Left lung (tissue), 10 donors: Measurements from ENCODE around the gene RILPL1. TPM values are rescaled to one million over a fixed set of nuclear protein-coding genes. Genes with fewer than 3 reads are reported as not detected.

Experiments used
- ATAC-seq: fragments of 200-7000 bp; cut with Tn5 transposase; one replicate; pipeline ENCODE4 v1.9.1; 2020; ENCODE audit warnings: moderate library complexity
- DNase-seq, 4 donors: peaks; one replicate each; pipeline ENCODE4 v3.0.0-alpha.2; 2013 to 2020
- H3K27ac ChIP-seq, 2 donors: fragments of 200-600 bp; sonication (generic) in 1 of 2; one replicate each; pipeline versions ENCODE4 v1.5.0 to v1.8.0; 2020 to 2021
- H3K27me3 ChIP-seq, 2 donors: fragments of 200-600 bp; sonication (generic) in 1 of 2; one replicate each; pipeline versions ENCODE4 v1.5.0 to v1.8.0; 2020 to 2021
- H3K36me3 ChIP-seq, 2 donors: fragments of 200-600 bp; sonication (generic) in 1 of 2; one replicate each; pipeline versions ENCODE4 v1.5.0 to v1.8.0; 2020 to 2021
- H3K4me1 ChIP-seq, 2 donors: fragments of 200-600 bp; one replicate each; pipeline ENCODE4 v1.8.0; 2021
- H3K4me3 ChIP-seq, 2 donors: fragments of 200-600 bp; sonication (generic) in 1 of 2; one replicate each; pipeline versions ENCODE4 v1.5.0 to v1.8.0; 2020 to 2021; ENCODE audit warnings: mild to moderate bottlenecking in 1 of 2
- H3K9me3 ChIP-seq, 2 donors: fragments of 200-600 bp; sonication (generic) in 1 of 2; one replicate each; pipeline versions ENCODE4 v1.5.0 to v1.8.0; 2020 to 2021
- CTCF ChIP-seq, 2 donors: fragments of 200-600 bp; sonication (generic) in 1 of 2; IDR thresholded peaks; one replicate each; pipeline versions ENCODE4 v1.5.0 to v1.8.0; 2021; ENCODE audit warnings: antibody characterized with exemption in 2 of 2
- intact Hi-C, 2 donors: fragments of 100-400 bp; cut with DNase I; formaldehyde crosslinking; loops; one replicate each; pipeline versions ENCODE4 v1.11.2 to v1.14.2; 2022
- polyA plus RNA-seq, 6 donors: library from polyadenylated mRNA; unstranded; fragments of 120-200 nt; gene quantifications; one replicate each; pipeline ENCODE4 v1.2.1, GENCODE V29; 2013; ENCODE audit not compliant: insufficient read length in 6 of 6
- total RNA-seq, 2 donors: library from RNA; stranded (reverse); fragmentation: NEBNext Ultra II Directional; extraction: Animal tissue kit (Norgen Biotek cat#: 25700); gene quantifications; one replicate each; pipeline ENCODE4 v1.2.1, GENCODE V29; 2021
- donor health status: DM: no; HTN: yes; CAD: no.
- donor health status: DM: no; HTN: no; CAD: no.

The RILPL1 gene
- total and polyA plus RNA-seq, 8 donors = 11.9 to 25.2 (median 21.6) TPM

- DNase-seq (peak in 3 of 4 donors; percentile 41 to 89 (median 48)), ATAC-seq (peak; percentile 41)
- Histone ChIP-seq H3K27me3 (peaks cover 0 to 23% of the 10 kb centered on the region in 2 donors), H3K27ac (peak overlapping the region; percentile 26 to 55), H3K4me1 (peaks cover 7 to 26% of the 10 kb centered on the region in 2 donors), H3K36me3 (no peaks in the 10 kb centered on the region), H3K9me3 (no peaks in the 10 kb centered on the region), H3K4me3 (peak overlapping the region; percentile 57 to 62)
- no peak for TF ChIP-seq CTCF (IDR thresholded peaks at IDR 0.05)
- intact Hi-C loops = no loop called here
Measured at GRCh38 chr12:123532808-123533649, 490 bp downstream of the RILPL1 start.

GRCh38 chr12:123532019-123532418 lies 1.5 kb downstream of the RILPL1 start:
- peak overlapping the region in 1 of 2 donors; percentile 57 for H3K4me3 ChIP-seq
- DNase-seq = no peak
- H3K9me3 ChIP-seq = no peaks in the 10 kb centered on the region
- H3K27me3 ChIP-seq = peaks cover 0 to 23% of the 10 kb centered on the region in 2 donors
- TF ChIP-seq CTCF (IDR thresholded peaks at IDR 0.05) = no peak
- H3K36me3 ChIP-seq = no peaks in the 10 kb centered on the region
- peak; percentile 14 for ATAC-seq
- H3K4me1 ChIP-seq = peaks cover 7 to 26% of the 10 kb centered on the region in 2 donors
- intact Hi-C loops = no loop called here
- no peak overlapping the region for H3K27ac ChIP-seq

GRCh38 chr12:123531091-123531490 lies 2.4 kb downstream of the RILPL1 start:
- intact Hi-C loops = no loop called here
- Histone ChIP-seq H3K9me3 (no peaks in the 10 kb centered on the region), H3K27me3 (peaks cover 0 to 23% of the 10 kb centered on the region in 2 donors), H3K4me3 (no peak overlapping the region), H3K36me3 (no peaks in the 10 kb centered on the region), H3K4me1 (peaks cover 7 to 26% of the 10 kb centered on the region in 2 donors), H3K27ac (no peak overlapping the region)
- ATAC-seq (peak; percentile 4), DNase-seq (no peak)
- TF ChIP-seq CTCF (IDR thresholded peaks at IDR 0.05) = no peak

GRCh38 chr12:123530668-123531067 lies 2.9 kb downstream of the RILPL1 start:
- Histone ChIP-seq H3K4me1 (peaks cover 7 to 26% of the 10 kb centered on the region in 2 donors), H3K27ac (no peak overlapping the region), H3K4me3 (no peak overlapping the region), H3K27me3 (peaks cover 0 to 20% of the 10 kb centered on the region in 2 donors), H3K36me3 (no peaks in the 10 kb centered on the region), H3K9me3 (no peaks in the 10 kb centered on the region)
- DNase-seq (no peak), ATAC-seq (no peak)
- intact Hi-C loops = no loop called here
- TF ChIP-seq CTCF (IDR thresholded peaks at IDR 0.05) = no peak

GRCh38 chr12:123529686-123530085 lies 3.8 kb downstream of the RILPL1 start:
- Histone ChIP-seq H3K36me3 (no peaks in the 10 kb centered on the region), H3K27me3 (peaks cover 0 to 15% of the 10 kb centered on the region in 2 donors), H3K27ac (no peak overlapping the region), H3K4me3 (no peak overlapping the region), H3K4me1 (peaks cover 7 to 26% of the 10 kb centered on the region in 2 donors), H3K9me3 (no peaks in the 10 kb centered on the region)
- ATAC-seq (no peak), DNase-seq (no peak)
- TF ChIP-seq CTCF (IDR thresholded peaks at IDR 0.05) = no peak
- intact Hi-C loops = no loop called here
